Trophoblast cell (in vitro differentiated cells and primary cell): ENCODE data around the gene SELENOW.
"Not testable (repeated sequence)": the region's sequence is repeated elsewhere in the genome, so short reads cannot be mapped to it uniquely, and the experiment has no call there.

Source experiments
- DNase-seq, 2 donors: peaks; one replicate each; pipeline ENCODE4 v3.0.0-alpha.2; 2016
- H2AFZ ChIP-seq: 2 replicates; pipeline ENCODE4 v1.6.1; 2013; ENCODE audit warnings: low read length, moderate library complexity, mild to moderate bottlenecking; ENCODE audit not compliant: insufficient read depth, poor library complexity
- H2AK5ac ChIP-seq: 2 replicates; pipeline ENCODE4 v1.6.1; 2013; ENCODE audit warnings: mild to moderate bottlenecking, low read length
- H2BK120ac ChIP-seq: 2 replicates; pipeline ENCODE4 v1.6.1; 2013; ENCODE audit warnings: low read length, mild to moderate bottlenecking, moderate library complexity; ENCODE audit not compliant: insufficient read depth, poor library complexity
- H2BK12ac ChIP-seq: 2 replicates; pipeline ENCODE4 v1.6.1; 2013; ENCODE audit warnings: mild to moderate bottlenecking, low read length, moderate library complexity
- H2BK5ac ChIP-seq: 2 replicates; pipeline ENCODE4 v1.6.1; 2013; ENCODE audit warnings: low read length, low read depth, moderate library complexity, mild to moderate bottlenecking; ENCODE audit not compliant: poor library complexity
- H3K14ac ChIP-seq: 2 replicates; pipeline ENCODE4 v1.6.1; 2013; ENCODE audit warnings: mild to moderate bottlenecking, low read length
- H3K18ac ChIP-seq: 2 replicates; pipeline ENCODE4 v1.6.1; 2013; ENCODE audit warnings: mild to moderate bottlenecking, low read length
- H3K23ac ChIP-seq: 2 replicates; pipeline ENCODE4 v1.6.1; 2013; ENCODE audit warnings: low read length
- H3K27ac ChIP-seq: 2 replicates; pipeline ENCODE4 v1.5.1; 2013; ENCODE audit warnings: low read depth, mild to moderate bottlenecking, inconsistent platforms, low read length, moderate library complexity
- H3K27me3 ChIP-seq: 2 replicates; pipeline ENCODE4 v1.6.1; 2013; ENCODE audit warnings: inconsistent platforms, mild to moderate bottlenecking, low read length, moderate library complexity; ENCODE audit not compliant: insufficient read depth
- H3K36me3 ChIP-seq, 2 experiments: 1 replicate in 1 of 2; 2 replicates in 1 of 2; pipeline ENCODE4 v1.6.1; 2013; ENCODE audit warnings: low read length in 2 of 2, mild to moderate bottlenecking in 2 of 2, moderate library complexity in 1 of 2; ENCODE audit not compliant: insufficient read depth in 2 of 2, control insufficient read depth in 1 of 2
- H3K4ac ChIP-seq: 2 replicates; pipeline ENCODE4 v1.6.1; 2013; ENCODE audit warnings: low read depth, mild to moderate bottlenecking, low read length, moderate library complexity
- H3K4me1 ChIP-seq, 2 experiments: 1 replicate in 1 of 2; 2 replicates in 1 of 2; pipeline ENCODE4 v1.6.1; 2013; ENCODE audit warnings: low read length in 2 of 2, mild to moderate bottlenecking in 2 of 2, moderate library complexity in 1 of 2; ENCODE audit not compliant: insufficient read depth in 2 of 2, control insufficient read depth in 1 of 2
- H3K4me2 ChIP-seq: 2 replicates; pipeline ENCODE4 v1.6.1; 2013; ENCODE audit warnings: inconsistent platforms, mild to moderate bottlenecking, low read length, moderate library complexity
- H3K4me3 ChIP-seq: 2 replicates; pipeline ENCODE4 v1.5.1; 2013; ENCODE audit warnings: mild to moderate bottlenecking, low read depth, low read length, inconsistent platforms
- H3K79me1 ChIP-seq: one replicate; pipeline ENCODE4 v1.6.1; 2013; ENCODE audit warnings: low read length
- H3K79me2 ChIP-seq: 2 replicates; pipeline ENCODE4 v1.6.1; 2013; ENCODE audit warnings: low read length, mild to moderate bottlenecking; ENCODE audit not compliant: control insufficient read depth, insufficient read depth, poor library complexity
- H3K9ac ChIP-seq: 2 replicates; pipeline ENCODE4 v1.6.1; 2013; ENCODE audit warnings: mild to moderate bottlenecking, low read length
- H3K9me3 ChIP-seq: 2 replicates; pipeline ENCODE4 v1.6.1; 2013; ENCODE audit warnings: low read depth, mild to moderate bottlenecking, control low read depth, inconsistent platforms, low read length; ENCODE audit not compliant: insufficient read depth
- H4K12ac ChIP-seq: 2 replicates; pipeline ENCODE4 v1.6.1; 2013; ENCODE audit warnings: low read depth, mild to moderate bottlenecking, low read length, moderate library complexity
- H4K8ac ChIP-seq: 2 replicates; pipeline ENCODE4 v1.6.1; 2013; ENCODE audit warnings: low read depth, mild to moderate bottlenecking, low read length, moderate library complexity
- H4K91ac ChIP-seq: one replicate; pipeline ENCODE4 v1.6.1; 2013; ENCODE audit warnings: low read depth, mild to moderate bottlenecking, low read length, moderate library complexity
- WGBS: extraction: QIAGEN DNeasy Blood & Tissue Kit; methylation state at CpG from one replicate; pipeline ENCODE4 v1.1.7; 2013; ENCODE audit warnings: missing lambda C conversion rate; ENCODE audit not compliant: insufficient read length, insufficient coverage; ENCODE audit errors: extremely low coverage; 5-methylcytosine and 5-hydroxymethylcytosine counted together

The SELENOW gene

DNA sequence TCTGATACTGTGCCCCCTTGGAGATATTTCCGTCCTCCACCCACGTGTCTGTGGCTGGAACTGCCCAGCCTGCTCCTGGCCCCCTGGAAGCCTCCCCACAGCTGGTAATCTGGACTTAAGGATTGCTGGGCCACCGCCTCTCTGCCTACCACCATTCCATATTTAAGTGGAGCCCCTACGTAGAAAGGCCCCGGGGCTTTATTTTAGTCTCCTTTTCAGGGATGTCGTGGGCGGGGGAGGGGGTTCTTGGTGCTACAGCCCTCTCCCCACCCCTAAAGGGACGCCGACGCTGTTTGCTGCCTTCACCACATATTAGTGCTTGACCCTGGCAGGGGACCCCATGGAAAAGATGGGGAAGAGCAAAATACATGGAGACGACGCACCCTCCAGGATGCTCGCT, 35.9 kb upstream of the SELENOW start:
- H2BK120ac ChIP-seq: peak overlapping the region; percentile 18
- H2AFZ ChIP-seq: no peak overlapping the region
- peak overlapping the region; percentile 84 for H4K91ac ChIP-seq
- H2BK12ac ChIP-seq: peak overlapping the region; percentile 10
- no peak overlapping the region for H3K23ac ChIP-seq
- H3K14ac ChIP-seq: peak overlapping the region; percentile 23
- H3K27ac ChIP-seq: no peak overlapping the region
- H2BK5ac ChIP-seq: no peak overlapping the region
- H3K79me2 ChIP-seq: peaks cover 5% of the 10 kb centered on the region
- peaks cover 13 to 19% of the 10 kb centered on the region in 2 experiments for H3K36me3 ChIP-seq
- no peaks in the 10 kb centered on the region for H3K27me3 ChIP-seq
- H3K79me1 ChIP-seq: peaks cover 10% of the 10 kb centered on the region
- no peak overlapping the region for H3K4me3 ChIP-seq
- H2AK5ac ChIP-seq: no peak overlapping the region
- H3K9me3 ChIP-seq: peaks cover 2% of the 10 kb centered on the region
- peak overlapping the region; percentile 34 for H4K12ac ChIP-seq
- peak overlapping the region; percentile 89 for H4K8ac ChIP-seq
- no peak overlapping the region for H3K9ac ChIP-seq
- H3K18ac ChIP-seq: peak overlapping the region; percentile 17
- no peak for DNase-seq
- H3K4me1 ChIP-seq: peaks cover 4 to 6% of the 10 kb centered on the region in 2 experiments
- H3K4ac ChIP-seq: no peak overlapping the region
- peak overlapping the region; percentile 91 for H3K4me2 ChIP-seq
- no CpG with 5 or more reads among the region's 13 CpGs for WGBS

DNA sequence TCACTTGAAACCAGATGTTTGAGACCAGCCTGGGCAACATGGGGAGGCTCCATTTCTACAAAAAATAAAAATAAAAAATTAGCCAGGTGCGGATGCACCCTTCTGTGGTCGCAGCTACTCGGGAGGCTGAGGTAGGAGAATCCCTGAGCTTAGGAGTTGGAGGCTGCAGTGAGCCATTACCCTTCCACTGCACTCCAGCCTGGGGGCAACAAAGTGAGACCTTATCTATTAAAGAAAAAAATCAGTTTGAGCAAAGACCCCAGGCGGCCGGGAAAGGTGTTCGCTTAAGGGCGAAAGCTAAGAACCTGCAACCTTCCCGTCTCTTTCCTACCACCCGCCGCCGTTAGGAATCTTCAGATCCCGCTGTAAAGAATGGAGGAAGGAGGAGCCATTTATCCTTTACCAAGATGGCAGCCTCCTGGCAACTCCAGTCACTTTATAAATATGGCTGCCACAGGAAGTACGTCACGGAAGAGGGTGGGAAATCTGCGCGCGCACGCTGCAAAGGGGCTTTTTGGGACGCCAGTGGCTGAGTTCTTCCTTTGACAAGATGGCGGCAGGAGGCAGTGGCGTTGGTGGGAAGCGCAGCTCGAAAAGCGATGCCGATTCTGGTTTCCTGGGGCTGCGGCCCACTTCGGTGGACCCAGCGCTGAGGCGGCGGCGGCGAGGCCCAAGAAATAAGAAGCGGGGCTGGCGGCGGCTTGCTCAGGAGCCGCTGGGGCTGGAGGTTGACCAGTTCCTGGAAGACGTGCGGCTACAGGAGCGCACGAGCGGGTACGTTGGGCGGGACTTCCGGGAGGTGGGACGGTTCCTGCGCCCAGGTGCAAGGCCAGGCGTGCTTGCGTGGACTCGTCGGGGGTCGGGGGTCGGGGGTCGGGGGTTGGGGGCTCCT, 33.2 kb upstream of the SELENOW start, which contains the start of gene NOP53:
Gene NOP53 (plus strand): TSS at position 537 of the 892 bp plus-strand sequence. CDS start 14 bp downstream, at position 551.
- peak within 1 kb of the TSS; percentile 72 for H3K4me2 ChIP-seq
- no peaks in the 10 kb centered on the region for H3K27me3 ChIP-seq
- H3K79me2 ChIP-seq: peaks cover 5% of the 10 kb centered on the region
- peaks cover 4 to 6% of the 10 kb centered on the region in 2 experiments for H3K4me1 ChIP-seq
- H4K12ac ChIP-seq: peak within 1 kb of the TSS; percentile 99
- H3K9ac ChIP-seq: peak within 1 kb of the TSS; percentile 28
- H3K9me3 ChIP-seq: no peaks in the 10 kb centered on the region
- H3K27ac ChIP-seq: peak within 1 kb of the TSS; percentile 74
- H3K14ac ChIP-seq: peak within 1 kb of the TSS; percentile 92
- H3K36me3 ChIP-seq: peaks cover 26 to 37% of the 10 kb centered on the region in 2 experiments
- H3K23ac ChIP-seq: no peak within 1 kb of the TSS
- no peak within 1 kb of the TSS for H2AK5ac ChIP-seq
- peaks cover 10% of the 10 kb centered on the region for H3K79me1 ChIP-seq
- DNase-seq: peak; percentile 97 to 100
- peak within 1 kb of the TSS; percentile 97 for H4K91ac ChIP-seq
- peak within 1 kb of the TSS; percentile 90 for H2BK120ac ChIP-seq
- no CpG with 5 or more reads among the region's 53 CpGs for WGBS
- H3K4ac ChIP-seq: peak within 1 kb of the TSS; percentile 72
- peak within 1 kb of the TSS; percentile 83 for H3K4me3 ChIP-seq
- H3K18ac ChIP-seq: peak within 1 kb of the TSS; percentile 98
- peak within 1 kb of the TSS; percentile 98 for H2BK5ac ChIP-seq
- no peak within 1 kb of the TSS for H2BK12ac ChIP-seq
- peak within 1 kb of the TSS; percentile 97 for H2AFZ ChIP-seq
- peak within 1 kb of the TSS; percentile 99 for H4K8ac ChIP-seq

DNA sequence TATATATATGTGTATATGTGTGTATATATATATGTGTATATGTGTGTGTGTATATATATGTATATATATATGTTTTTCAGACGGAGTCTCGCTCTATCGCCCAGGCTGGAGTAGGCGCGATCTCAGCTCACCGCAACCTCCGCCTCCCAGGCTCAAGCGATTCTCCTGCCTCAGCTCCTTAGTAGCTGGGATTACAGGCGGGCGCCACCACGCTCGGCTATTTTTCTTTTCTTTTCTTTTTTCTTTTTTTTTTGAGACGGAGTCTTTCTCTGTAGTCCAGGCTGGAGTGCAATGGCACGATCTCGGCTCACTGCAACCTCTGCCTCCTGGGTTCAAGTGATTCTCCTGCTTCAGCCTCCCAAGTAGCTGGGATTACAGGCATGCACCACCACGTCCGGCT, 32.4 kb upstream of the SELENOW start:
- H4K91ac ChIP-seq, H3K4me1 ChIP-seq, H2AFZ ChIP-seq, H3K9ac ChIP-seq, H3K9me3 ChIP-seq, H2BK5ac ChIP-seq, H3K23ac ChIP-seq, H3K14ac ChIP-seq, H4K12ac ChIP-seq, H3K18ac ChIP-seq, H3K27me3 ChIP-seq, DNase-seq, H3K4me3 ChIP-seq, H2AK5ac ChIP-seq, H2BK120ac ChIP-seq, H3K79me2 ChIP-seq, H3K27ac ChIP-seq, H2BK12ac ChIP-seq, H4K8ac ChIP-seq: not testable (repeated sequence)
- Histone ChIP-seq H3K4ac (peak overlapping the region; percentile 60), H3K4me2 (peak overlapping the region; percentile 53), H3K36me3 (peaks cover 29 to 43% of the 10 kb centered on the region in 2 experiments), H3K79me1 (peaks cover 10% of the 10 kb centered on the region)
- WGBS: no CpG with 5 or more reads among the region's 17 CpGs

DNA sequence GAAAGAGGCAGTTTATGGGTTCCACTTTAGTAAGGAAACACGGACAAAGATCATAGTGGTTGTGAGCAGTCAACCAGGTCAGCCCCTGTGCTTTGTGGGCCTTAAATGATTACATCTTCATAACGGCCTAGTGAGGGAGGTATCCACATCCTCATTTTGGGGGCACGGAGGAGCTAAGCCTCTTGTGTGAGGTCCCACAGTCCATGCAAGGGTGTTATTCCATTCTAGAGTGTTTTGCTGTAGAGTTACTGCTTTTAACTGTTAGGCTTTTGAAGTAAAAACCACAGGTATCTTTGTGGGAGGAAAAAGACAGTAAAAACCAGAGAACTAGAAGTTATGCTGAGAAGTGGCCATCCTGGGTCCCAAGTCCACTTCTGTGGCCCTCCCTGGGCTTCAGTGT, 29.2 kb upstream of the SELENOW start:
- Histone ChIP-seq H2AK5ac (no peak overlapping the region), H3K27me3 (no peaks in the 10 kb centered on the region), H3K27ac (no peak overlapping the region), H4K8ac (no peak overlapping the region), H3K9ac (no peak overlapping the region), H3K4me1 (no peaks in the 10 kb centered on the region), H2BK5ac (no peak overlapping the region), H3K79me1 (peaks cover 5% of the 10 kb centered on the region), H3K4me3 (no peak overlapping the region), H3K4ac (no peak overlapping the region), H3K18ac (no peak overlapping the region), H2AFZ (no peak overlapping the region), H4K12ac (no peak overlapping the region), H3K9me3 (no peaks in the 10 kb centered on the region), H4K91ac (no peak overlapping the region), H3K14ac (no peak overlapping the region), H3K79me2 (peaks cover 2% of the 10 kb centered on the region), H2BK120ac (no peak overlapping the region), H3K36me3 (peaks cover 58 to 65% of the 10 kb centered on the region in 2 experiments), H3K4me2 (no peak overlapping the region), H3K23ac (no peak overlapping the region), H2BK12ac (no peak overlapping the region)
- WGBS: no CpG with 5 or more reads among the region's 3 CpGs
- no peak for DNase-seq
